Measurements from ENCODE around the gene SUN1.
A peak's percentile ranks its signal among the peaks of the same experiment; 100 is the strongest.
"Not testable (repeated sequence)": the region's sequence is repeated elsewhere in the genome, so short reads cannot be mapped to it uniquely, and the experiment has no call there.

The SUN1 gene

DNA sequence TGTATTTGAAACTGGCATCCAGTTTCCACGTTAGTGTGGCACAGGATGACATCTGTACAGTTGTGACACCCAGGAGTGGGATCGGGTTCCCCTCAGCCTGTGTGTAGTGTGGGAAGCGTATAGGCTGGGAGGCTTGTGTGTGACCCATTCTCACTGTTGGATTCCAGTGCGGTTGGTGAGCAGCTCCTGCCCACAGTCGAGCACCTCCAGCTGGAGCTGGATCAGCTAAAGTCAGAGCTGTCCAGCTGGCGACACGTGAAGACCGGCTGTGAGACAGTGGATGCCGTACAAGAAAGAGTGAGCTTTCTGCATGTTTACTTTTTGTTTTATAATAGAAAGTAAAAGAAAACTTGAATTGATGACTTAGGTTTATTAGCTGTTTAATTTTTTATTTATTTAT, 25.4 kb downstream of the SUN1 start:
- no peak for DNase-seq

DNA sequence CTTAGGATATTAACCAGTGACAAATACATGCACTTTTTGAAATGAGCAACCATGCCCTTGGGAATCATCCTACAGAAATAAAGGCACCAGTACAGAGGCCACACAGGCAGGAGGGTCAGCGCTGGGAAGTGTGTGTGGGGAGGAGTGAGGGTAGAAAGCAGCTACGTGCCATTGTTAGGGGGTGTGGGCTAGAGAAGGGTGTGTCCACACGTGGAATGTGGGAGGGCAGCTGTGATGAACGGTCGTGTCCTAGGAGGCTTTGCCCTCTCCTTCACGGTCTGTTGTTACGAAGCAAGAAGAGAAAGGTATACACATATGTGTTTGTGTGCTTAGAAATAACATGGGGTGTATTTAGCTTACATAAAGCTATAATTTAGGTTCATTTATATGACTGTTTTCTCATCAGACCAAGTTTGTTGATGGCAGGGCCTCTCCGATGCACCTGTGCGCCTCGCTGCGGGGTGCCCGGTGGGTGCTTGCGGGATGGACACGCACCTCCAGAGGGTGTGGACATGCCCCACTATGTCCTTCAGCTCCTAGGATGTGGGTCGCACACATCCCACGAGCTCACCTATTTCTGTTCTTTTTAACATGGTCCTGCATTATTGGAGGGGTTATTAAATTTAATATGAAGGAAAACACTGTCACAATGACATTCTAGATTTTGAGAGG, 27.2 kb downstream of the SUN1 start:
- no peak for DNase-seq

- no peak for DNase-seq
Measured at GRCh38 chr7:860149-860548, 27.9 kb downstream of the SUN1 start.

- no peak for DNase-seq
Measured at GRCh38 chr7:861222-861621, 28.9 kb downstream of the SUN1 start.

DNA sequence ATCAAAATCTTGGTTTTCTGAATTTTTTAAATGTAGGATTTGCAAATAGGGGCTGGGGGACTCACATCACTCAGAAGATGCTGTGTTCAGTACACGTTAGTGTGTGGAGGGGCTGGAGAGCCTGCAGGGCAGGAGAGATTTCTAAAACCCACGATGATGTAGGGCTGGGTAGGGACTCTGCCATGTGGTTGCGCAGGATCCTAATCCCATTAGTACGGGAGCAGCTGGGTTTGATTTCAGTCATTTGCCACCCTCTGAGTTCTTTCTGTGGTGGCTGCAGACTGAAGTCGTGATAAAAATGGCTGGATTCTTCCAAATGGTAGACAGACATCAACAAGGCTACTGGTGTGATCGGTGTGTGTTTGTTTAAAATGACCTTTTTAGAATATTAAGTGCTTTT, 29.9 kb downstream of the SUN1 start:
- DNase-seq, result no peak

- DNase-seq, result no peak
Measured at GRCh38 chr7:863106-863505, 30.8 kb downstream of the SUN1 start.

- DNase-seq, result no peak
Measured at GRCh38 chr7:865921-866320, 33.6 kb downstream of the SUN1 start.

GRCh38 chr7:867001-867405, 34.7 kb downstream of the SUN1 start:
- no peak for DNase-seq

GRCh38 chr7:867406-868188, 35.3 kb downstream of the SUN1 start:
- no peak for DNase-seq

DNA sequence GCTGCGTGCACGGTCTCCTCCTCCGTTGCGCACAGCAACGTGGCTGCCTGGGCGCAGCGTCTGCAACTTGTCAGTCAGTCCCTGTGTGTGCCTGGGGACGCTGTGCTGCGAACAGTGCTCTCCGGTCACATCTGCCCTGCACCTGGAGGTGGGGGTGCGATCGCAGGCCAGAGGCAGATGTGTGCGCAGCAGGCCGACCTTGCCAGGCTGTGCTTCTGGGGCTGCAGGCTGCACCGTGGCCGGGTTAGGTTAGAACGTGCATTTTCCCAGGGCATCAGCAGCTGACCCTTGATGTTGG, 35.9 kb downstream of the SUN1 start:
- DNase-seq, result no peak

DNA sequence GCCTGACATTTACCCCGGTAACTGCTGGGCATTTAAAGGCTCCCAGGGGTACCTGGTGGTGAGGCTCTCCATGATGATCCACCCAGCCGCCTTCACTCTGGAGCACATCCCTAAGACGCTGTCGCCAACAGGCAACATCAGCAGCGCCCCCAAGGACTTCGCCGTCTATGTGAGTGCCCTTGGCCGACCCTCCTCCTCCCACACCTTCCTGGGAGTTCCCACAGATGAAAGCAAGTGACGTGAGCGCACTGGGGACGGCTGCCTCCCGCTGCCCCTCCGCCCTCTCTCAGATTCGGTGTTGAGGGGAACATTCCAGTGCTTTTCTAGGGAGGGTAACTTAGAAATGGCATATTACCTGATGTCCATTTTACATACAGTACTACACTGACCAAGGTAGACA, 37.1 kb downstream of the SUN1 start:
- DNase-seq, result no peak

GRCh38 chr7:871900-872537, 39.7 kb downstream of the SUN1 start:
- no peak for DNase-seq

DNA sequence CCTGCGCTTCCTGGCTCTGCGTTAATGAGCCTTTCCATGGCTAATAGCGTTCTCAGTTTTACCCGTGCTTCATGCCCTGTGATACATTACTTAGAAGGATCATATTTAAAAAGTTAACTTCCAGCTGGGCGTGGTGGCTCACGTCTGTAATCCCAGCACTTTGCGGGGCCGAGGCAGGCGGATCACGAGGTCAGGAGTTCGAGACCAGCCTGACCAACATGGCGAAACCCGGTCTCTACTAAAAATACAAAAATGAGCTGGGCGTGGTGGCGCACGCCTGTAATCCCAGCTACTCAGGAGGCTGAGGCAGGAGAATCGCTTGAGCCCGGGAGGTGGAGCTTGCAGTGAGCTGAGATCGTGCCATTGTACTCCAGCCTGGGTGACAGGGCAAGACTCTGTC, 40.4 kb downstream of the SUN1 start:
- not testable (repeated sequence) for DNase-seq

DNA sequence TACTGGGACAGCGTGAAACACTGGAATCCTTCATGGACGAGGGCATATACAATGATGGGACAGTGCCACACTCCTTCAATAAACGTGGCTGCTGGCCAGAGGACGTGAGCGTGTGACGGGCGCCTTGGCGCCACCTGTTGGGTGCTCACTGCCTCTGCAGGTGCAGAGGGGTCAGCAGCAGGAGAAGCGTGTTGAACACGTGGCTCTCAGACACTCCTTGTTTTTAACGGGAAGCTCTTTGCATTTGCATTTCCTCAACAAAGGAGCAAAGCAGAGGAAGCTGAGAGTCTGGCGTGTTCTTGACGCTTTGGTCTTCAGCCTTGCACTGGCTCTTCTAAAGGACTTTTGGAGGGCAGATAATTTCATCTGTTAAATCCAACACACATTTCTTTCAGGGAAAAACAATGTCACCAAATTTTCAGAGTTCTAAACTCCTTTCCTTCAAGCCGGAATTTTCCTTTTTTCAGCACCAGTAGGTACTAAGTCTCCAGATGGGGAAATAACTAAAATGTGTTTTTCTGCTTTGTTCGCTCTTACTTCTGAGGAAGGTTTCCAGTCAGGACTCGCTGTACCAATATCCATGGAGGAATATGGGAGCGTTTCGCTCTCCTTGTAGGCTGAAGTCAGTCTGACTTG, 41.2 kb downstream of the SUN1 start:
- peak; percentile 31 for DNase-seq

DNA sequence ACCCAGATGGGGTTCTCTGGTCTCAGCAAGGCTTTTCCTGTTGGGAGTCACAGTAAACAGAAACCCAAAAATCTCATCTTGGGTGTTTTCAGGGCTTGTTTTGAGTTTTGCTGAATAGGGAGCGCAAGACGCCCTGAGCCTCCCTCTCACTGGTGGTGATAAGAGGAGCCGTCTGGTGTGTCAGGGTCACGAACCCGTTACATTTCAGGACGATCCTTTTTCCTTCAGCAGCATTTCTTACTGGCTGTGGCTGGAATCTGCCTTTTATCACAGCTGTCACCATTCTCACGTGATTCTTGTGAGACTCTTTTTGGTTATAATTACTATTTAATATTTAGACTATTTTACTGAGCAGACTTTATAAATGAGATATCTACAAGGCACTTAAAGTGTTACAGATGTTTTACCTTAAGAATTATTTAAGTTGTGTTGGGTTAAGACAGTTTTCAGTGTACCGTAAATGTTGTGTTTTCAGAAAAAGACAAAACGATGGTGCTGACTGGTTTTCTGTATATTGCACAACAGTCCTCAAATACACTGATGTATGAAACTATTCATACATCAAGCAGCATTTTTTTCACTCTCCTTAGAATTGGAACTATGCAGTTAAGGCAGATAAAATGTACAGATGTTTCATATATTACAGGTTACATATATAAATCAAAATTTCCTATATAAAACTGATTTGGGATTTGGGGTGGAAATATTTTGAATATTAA, 41.9 kb downstream of the SUN1 start:
- no peak for DNase-seq

DNA sequence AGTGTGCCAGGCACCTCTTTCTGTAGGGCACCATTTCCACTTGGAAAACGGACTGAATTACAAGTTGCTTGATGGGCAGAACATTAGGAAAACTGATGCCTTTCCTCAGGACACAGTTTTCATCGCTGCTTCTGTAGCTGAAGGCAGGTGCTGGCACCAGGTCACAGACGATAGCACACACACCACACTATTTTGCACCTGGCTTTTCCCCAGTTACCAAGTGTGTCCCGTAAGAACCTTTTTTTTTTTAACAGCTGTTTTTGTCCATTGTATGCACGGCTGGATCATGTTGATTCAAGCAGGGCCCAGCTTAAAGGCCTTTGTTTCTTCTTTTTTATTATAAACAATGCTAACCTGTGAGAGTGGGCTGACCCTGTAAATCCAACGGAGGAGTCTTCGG, 42.8 kb downstream of the SUN1 start:
- no peak for DNase-seq

DNA sequence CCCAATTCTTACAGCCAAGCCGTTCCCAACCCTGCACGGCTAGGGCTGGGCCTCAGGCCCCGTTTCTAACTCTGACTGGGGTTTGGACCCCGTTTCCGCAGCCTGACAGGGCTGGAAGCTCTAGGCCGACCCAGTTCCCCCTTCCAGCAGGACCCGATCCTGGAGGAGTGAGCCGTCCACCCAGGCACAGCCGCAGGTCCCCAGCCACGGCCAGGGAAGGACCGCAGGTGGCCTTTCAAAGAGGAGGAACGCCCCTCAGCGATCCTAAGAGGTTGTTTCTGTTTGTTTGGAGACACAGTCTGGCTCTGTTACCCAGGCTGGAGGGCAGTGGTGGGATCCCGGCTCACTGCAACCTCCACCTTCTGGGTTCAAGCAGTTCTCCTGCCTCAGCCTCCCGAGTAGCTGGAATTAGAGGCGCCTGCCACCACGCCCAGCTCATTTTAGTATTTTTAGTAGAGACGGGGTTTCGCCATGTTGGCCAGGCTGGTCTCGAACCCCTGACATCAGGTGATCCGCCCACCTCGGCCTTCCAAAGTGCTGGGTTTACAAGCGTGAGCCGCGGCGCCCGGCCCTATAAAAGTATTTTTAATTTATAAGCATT, 43.3 kb downstream of the SUN1 start:
- DNase-seq, result no peak

- peak; percentile 98 for DNase-seq
Measured at GRCh38 chr7:876077-876971, 44.0 kb downstream of the SUN1 start, which contains the start of gene GET4. TSS of gene GET4 (plus strand) at chr7:876554. CDS start at chr7:876646, 92 bp downstream.

GRCh38 chr7:876972-877311, 44.7 kb downstream of the SUN1 start:
- no peak for DNase-seq

- no peak for DNase-seq
Measured at GRCh38 chr7:877312-878232, 45.3 kb downstream of the SUN1 start.

DNA sequence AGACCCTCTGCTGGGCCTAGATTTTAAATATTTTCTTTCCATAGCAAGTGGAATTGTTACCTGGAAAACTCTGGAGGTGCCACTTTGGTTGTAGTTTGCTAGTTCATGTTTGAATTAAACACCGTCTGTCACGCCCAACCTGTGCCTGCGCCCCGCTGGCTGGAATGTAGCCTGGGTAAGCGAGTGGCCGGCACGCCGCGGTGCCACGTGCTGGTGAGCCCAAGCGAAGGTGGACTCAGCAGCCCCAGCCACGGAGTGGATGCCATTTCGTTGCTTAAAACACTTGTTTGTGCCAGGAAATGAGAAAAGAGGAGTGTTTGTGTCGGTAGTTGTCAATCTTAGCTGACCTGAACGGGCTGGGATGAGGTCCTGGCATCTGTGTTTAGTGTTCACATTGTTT, 46.8 kb downstream of the SUN1 start:
- DNase-seq, result no peak

All from activated gamma-delta T cell (primary cell).